Measurements from ENCODE around the gene KRTAP5-7. TPM values are rescaled to one million over a fixed set of nuclear protein-coding genes. Genes with fewer than 3 reads are reported as not detected.

KRTAP5-7 gene
- total and polyA plus RNA-seq, 2 of the 8 experiments (the other 6 are each of a cell fraction or from before 2014, with no cell fraction given): not detected

DNA sequence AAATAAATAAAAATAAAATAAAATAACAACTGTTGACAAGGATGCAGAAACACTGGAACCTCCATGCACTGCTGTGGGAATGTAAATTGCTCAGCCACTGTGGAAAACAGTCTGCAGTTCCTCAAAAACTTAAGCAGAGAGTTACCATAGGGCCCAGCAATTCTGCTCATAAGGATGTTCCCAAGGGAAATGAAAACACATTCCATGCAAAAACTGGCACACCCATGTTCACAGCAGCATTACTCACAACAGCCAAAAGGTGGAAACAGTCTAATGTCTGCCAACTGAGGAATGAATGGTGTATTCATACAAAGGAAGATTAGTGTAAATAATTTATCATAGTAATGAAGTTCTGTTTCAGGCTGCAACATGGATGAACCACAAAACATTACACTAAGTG lies 35.1 kb downstream of the KRTAP5-7 start:
- Histone ChIP-seq H3K23me2 (ENCODE audit: low read depth, low read length) (no peaks in the 10 kb centered on the region), H2BK20ac (ENCODE audit: low read length) (no peak overlapping the region), H2BK12ac (ENCODE audit: low read depth, low read length) (no peak overlapping the region), H3K4me3 (ENCODE audit: extremely low read depth in 1 of 4, insufficient read depth in 2 of 4, low read depth in 3 of 4, low read length in 4 of 4) (no peak overlapping the region), H2BK120ac (replicated peaks; ENCODE audit: low read depth, low read length) (no peak overlapping the region), H4K20me1 (replicated peaks in 1 of 2; ENCODE audit: control insufficient read depth in 1 of 2, insufficient read depth in 2 of 2, low read length in 2 of 2) (no peaks in the 10 kb centered on the region), H3K56ac (replicated peaks; ENCODE audit: insufficient read length, low read depth, low read length) (no peak overlapping the region), H3K79me2 (ENCODE audit: control insufficient read depth in 1 of 2, insufficient read depth in 2 of 2, low read length in 2 of 2) (no peaks in the 10 kb centered on the region), H3K23ac (ENCODE audit: insufficient read length) (no peak overlapping the region), H4K91ac (replicated peaks; ENCODE audit: insufficient read length, low read length) (no peak overlapping the region), H2BK5ac (ENCODE audit: low read depth, low read length) (no peak overlapping the region), H3K4me2 (ENCODE audit: insufficient read depth in 1 of 2, low read depth in 2 of 2, low read length in 2 of 2) (no peak overlapping the region), H2AK5ac (ENCODE audit: low read depth, low read length) (no peak overlapping the region), H3K4me1 (replicated peaks in 1 of 4; ENCODE audit: control insufficient read depth in 3 of 4, insufficient read depth in 4 of 4, low read length in 3 of 4) (peaks cover 0 to 4% (median 3%) of the 10 kb centered on the region in 4 experiments; a peak in 4 of 7 replicates), H2BK15ac (ENCODE audit: low read length) (no peak overlapping the region), H3K14ac (ENCODE audit: insufficient read length) (no peak overlapping the region), H3K4ac (replicated peaks; ENCODE audit: insufficient read length, low read depth, low read length) (no peak overlapping the region), H4K5ac (ENCODE audit: insufficient read length, low read depth, low read length) (no peak overlapping the region), H3K9me3 (ENCODE audit: insufficient read depth in 2 of 2, low read depth in 1 of 2, low read length in 1 of 2) (peaks cover 0 to 4% of the 10 kb centered on the region in 2 experiments; a peak in 2 of 4 replicates), H3K36me3 (ENCODE audit: control insufficient read depth in 2 of 4, insufficient read depth in 4 of 4, low read length in 3 of 4) (no peaks in the 10 kb centered on the region), H3K18ac (ENCODE audit: extremely low read depth, low read length) (no peak overlapping the region), H3K79me1 (ENCODE audit: low read depth, low read length) (no peaks in the 10 kb centered on the region), H4K8ac (ENCODE audit: extremely low read depth, insufficient read depth, low read length) (no peak overlapping the region), H2AFZ (ENCODE audit: low read length) (no peak overlapping the region), H3K27ac (ENCODE audit: low read depth, low read length) (no peak overlapping the region), H3K9ac (replicated peaks in 1 of 4; ENCODE audit: extremely low read depth in 1 of 4, low read depth in 3 of 4, low read length in 3 of 4) (no peak overlapping the region), H3K27me3 (replicated peaks in 1 of 4; ENCODE audit: control insufficient read depth in 3 of 4, extremely low read depth in 1 of 4, insufficient read depth in 3 of 4, low read length in 3 of 4) (peaks cover 0 to 2% (median 0%) of the 10 kb centered on the region in 4 experiments; a peak in 1 of 7 replicates)
- CTCF ChIA-PET (ENCODE audit: partially characterized antibody): interaction anchor here (1.5 to 3.9 kb wide), 4 partner anchors 17 to 37 kb away, joined by 3 to 28 read pairs (median 10); no protein-coding TSS in a partner anchor
- FAIRE-seq: no peak
- TF ChIP-seq POLR2A (IDR thresholded peaks at IDR 0.05; ENCODE audit: control extremely low read depth in 1 of 2, low read depth in 2 of 2, low read length in 2 of 2) (no peak), SAP30 (IDR thresholded peaks at IDR 0.05; ENCODE audit: insufficient read depth, insufficient replicate concordance, low read length) (no peak), NRF1 (IDR thresholded peaks at IDR 0.05; ENCODE audit: low read depth, low read length) (no peak), TBP (IDR thresholded peaks at IDR 0.05; ENCODE audit: low read depth, low read length) (no peak), GTF2F1 (IDR thresholded peaks at IDR 0.05; ENCODE audit: borderline replicate concordance, low read depth, low read length) (no peak), NANOG (IDR thresholded peaks at IDR 0.05; ENCODE audit: insufficient read depth, low read depth, low read length, poor library complexity, severe bottlenecking) (no peak), SP1 (IDR thresholded peaks at IDR 0.05; ENCODE audit: low read depth, low read length) (no peak), HDAC6 (IDR thresholded peaks at IDR 0.05; ENCODE audit: low read depth, low read length) (no peak), TAF7 (optimal IDR thresholded peaks at IDR 0.05; ENCODE audit: borderline replicate concordance, low read depth, low read length) (no peak)
- DNase-seq (ENCODE audit: low read depth in 1 of 2, low spot score in 2 of 2): no peak
- POLR2A ChIA-PET (ENCODE audit: partially characterized antibody): no interaction called here
